ENCODE data around the gene AKAP1.

GRCh38 chr17:57143919-57144318 lies 58.9 kb downstream of the AKAP1 start:
- TF ChIP-seq CTCF (IDR thresholded peaks at IDR 0.05) = no peak
- no peak for TF ChIP-seq POLR2AphosphoS5 (IDR thresholded peaks at IDR 0.05)

Measured in prostate gland (tissue), 2 donors.